T47D (cell line): Measurements from ENCODE around the gene POLE3.
"Not testable (repeated sequence)": the region's sequence is repeated elsewhere in the genome, so short reads cannot be mapped to it uniquely, and the experiment has no call there.

ENCODE experiments used
- DNase-seq, 2 experiments: peaks; one replicate each; pipeline versions ENCODE4 v3.0.0 to v3.0.0-alpha.2; 2011 to 2012; ENCODE audit warnings: low read depth in 1 of 2, low spot score in 1 of 2
- JUND ChIP-seq: IDR thresholded peaks from 2 replicates; pipeline ENCODE4 v1.6.1; 2012; ENCODE audit warnings: low read depth
- in situ Hi-C: cut with HindIII; loops from 2 replicates; pipeline ENCODE4 v1.10.0; 2016; ENCODE audit warnings: low sequenced_read_pairs, low pct_unique_long_range_greater_than_20kb

POLE3 gene

GRCh38 chr9:113426701-113427100 is 16.2 kb upstream of the POLE3 start:
- TF ChIP-seq JUND, result no peak
- DNase-seq, result no peak
- in situ Hi-C loops, result no loop called here

DNA sequence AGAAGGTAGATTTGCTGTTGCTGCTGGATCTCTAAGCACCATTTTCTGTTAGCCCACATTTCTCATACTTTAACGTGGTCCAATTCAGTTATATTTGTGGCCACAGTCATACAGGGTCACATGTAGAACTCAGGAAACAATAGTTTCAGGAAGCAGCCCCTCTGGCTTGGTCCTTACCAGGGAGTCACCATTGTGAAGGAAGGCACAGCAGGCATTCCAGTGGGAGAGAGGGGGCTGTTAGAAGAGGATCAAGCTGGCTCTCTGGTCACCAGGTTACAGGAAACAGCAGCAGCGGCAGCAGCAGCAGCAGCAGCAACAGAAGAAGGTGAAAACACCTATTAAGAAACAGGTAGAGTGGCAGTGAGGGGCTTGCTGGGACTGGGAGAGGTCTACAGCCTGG is 14.6 kb upstream of the POLE3 start:
- in situ Hi-C loops, result no loop called here

GRCh38 chr9:113421726-113422125 is 11.3 kb upstream of the POLE3 start:
- in situ Hi-C loops, result no loop called here
- TF ChIP-seq JUND, result no peak
- DNase-seq, result no peak

More for the DNA sequence above, 14.6 kb upstream of the POLE3 start:
- TF ChIP-seq JUND, result no peak
- DNase-seq, result no peak

GRCh38 chr9:113417370-113417769 is 6.9 kb upstream of the POLE3 start:
- in situ Hi-C loops, result no loop called here
- no peak for DNase-seq
- no peak for TF ChIP-seq JUND

DNA sequence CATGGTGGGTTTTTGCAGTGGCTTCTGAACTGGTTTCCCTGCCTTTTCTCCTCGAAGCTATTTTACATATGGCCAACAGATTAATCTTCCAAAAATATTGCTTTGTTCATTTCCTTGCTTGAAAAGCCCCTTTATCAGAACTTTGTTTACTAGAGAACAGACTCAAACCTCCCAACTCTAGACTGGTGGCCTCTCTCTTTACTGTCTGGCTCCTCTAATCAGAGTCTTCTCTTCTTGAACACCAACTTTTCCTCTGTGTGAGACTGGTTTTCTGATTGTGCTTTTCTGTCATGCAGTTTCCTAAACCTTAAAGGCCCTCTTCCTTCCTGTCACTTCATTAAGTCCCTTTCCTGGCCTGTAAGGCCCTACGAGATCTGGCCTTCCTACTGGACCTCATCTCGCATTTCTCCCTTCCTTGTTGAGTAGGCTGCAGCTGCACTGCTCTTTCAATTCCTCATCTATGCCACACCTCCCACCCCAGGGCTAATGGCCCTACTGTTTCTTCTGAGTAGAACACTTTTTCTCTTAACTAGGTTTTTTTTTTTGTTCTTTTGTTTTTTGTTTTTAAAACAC is 5.8 kb upstream of the POLE3 start:
- DNase-seq, result no peak
- no peak for TF ChIP-seq JUND
- in situ Hi-C loops, result no loop called here

DNA sequence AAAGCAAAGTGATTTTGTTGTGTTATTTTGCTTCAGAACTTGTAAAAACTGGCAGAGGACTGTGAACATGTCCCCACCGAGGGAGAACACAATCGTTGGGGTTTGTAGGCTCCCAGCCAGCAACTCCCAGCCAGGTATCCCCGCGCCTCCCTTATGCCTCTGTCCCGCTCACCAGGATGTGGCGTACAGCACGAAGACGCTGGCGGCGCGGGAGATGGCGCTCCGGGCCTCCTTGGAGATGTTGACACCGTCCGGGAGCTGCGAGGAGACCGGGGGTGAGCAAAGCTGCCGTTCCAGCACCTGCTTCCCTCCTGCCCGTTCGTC is 630 bp downstream of the POLE3 start:
- DNase-seq, result no peak
- no peak for TF ChIP-seq JUND
- in situ Hi-C loops, result no loop called here

DNA sequence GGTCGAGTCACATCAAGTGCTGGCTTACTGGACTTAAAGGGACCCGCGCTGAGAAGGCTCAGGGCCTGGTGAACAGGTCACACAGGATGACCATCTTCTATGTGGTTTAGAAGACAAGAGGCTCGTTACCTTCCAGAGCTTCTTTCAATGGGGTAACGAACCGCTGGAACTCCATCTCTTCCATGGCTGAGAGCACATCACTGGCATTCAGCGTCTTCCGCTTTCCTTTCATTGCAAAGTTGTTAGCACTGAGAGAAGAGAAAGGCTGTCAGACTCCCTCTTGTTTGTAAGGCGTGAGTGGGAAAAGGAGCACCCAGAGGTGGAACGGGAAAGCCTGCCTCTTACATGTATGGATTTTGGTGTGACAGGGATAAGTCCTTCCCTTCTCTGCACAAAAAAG is 994 bp downstream of the POLE3 start:
- in situ Hi-C loops, result no loop called here
- peak in 1 of 2 experiments; percentile 10 for DNase-seq
- no peak for TF ChIP-seq JUND

- DNase-seq, result peak; percentile 38 to 86
- in situ Hi-C loops, result not testable (repeated sequence)
Measured at GRCh38 chr9:113406873-113407511, 3.5 kb downstream of the POLE3 start.

- in situ Hi-C loops, DNase-seq: not testable (repeated sequence)
Measured at GRCh38 chr9:113406353-113406752, 4.1 kb downstream of the POLE3 start.

DNA sequence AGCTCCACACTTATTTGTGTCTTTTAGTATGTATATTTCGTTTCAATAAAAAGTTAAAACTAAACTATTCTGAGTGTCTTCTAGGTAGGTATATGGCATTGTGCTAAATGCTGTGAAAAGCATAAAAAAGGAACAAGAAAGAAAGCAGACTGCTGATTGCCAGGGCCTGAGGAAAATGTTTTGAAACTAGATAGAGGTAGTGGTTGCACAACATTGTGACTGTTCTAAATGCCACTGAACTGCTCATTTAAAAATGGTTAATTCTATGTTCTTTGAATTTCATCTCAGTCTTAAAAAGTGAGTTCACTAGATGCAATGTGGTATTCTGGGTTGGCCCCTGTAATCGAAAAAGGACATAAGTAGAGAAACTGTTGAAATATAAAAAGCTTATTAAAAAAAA is 6.8 kb downstream of the POLE3 start:
- no peak for TF ChIP-seq JUND
- no peak for DNase-seq
- in situ Hi-C loops, result no loop called here

DNA sequence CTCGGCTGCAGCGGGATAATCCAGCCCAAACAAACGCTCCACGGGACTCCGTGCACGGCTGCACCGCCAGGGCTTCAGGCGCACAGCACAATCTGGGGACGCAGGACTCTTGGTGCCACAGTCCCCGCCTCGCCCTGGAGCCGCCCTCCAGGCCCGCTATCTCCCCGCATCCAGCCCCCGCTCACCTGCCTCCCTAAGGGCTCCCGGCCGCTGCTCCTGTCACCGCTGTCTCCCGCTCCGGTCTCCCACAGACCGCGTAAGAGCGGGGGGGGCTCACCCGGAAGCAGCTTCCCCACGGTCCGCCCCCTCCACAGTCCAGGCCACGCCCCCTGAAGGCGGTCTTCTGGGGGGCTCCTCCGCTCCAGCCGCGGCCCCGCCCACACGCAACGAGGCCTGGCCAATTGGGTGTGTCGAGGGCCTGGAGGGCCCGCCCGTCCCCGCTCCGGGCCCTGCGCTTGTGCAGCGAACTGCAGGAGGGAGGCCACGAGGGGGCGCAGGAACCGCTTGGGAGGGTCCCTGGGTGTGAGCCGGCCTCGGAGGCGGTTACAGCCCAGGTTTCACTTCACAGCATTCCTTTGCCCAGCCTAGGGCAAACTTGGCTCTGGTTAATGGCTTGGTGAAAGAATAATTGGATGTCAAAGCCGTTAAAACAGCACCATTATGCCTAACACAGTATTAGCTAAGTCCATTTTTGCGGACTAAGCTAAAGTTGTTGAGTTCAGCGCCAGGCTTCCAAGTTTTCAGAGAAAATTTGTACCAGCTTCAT is 9.3 kb downstream of the POLE3 start, which contains the start of gene ALAD:
Gene ALAD, minus strand, starts transcription at position 258 of the 766 bp plus-strand sequence. CDS start 7,725 bp downstream, outside the sequence.
- in situ Hi-C loops, result no loop called here
- no peak for TF ChIP-seq JUND
- DNase-seq, result peak; percentile 94 to 100

DNA sequence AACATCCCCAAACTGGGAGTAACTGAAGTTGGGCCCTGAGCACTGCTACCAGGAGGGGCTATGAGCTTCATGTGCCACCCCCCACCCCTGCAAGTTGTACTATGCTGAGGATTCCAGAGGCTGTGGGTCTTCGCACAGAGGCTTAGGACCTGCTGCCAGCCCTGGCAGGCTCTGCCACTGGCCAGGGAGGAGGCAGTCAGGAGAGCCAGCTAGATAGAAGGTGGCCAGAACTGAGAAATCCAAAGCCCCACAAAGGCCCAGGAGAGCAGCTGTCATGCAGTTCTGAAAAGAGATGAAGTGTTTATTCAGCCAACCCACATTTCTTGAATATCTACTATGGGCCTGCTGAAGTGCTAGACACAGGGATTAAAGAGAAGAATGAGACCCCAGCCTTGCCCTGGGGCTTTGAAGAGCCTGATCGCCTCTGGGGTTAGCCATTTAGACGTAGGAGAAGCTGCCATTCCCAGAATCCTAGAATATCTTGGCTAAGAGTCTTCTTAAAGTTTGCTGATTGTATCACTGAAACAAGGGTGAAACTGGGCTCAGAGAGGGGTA is 10.8 kb downstream of the POLE3 start:
- peak in 1 of 2 experiments; percentile 55 for DNase-seq
- in situ Hi-C loops, result no loop called here
- no peak for TF ChIP-seq JUND

DNA sequence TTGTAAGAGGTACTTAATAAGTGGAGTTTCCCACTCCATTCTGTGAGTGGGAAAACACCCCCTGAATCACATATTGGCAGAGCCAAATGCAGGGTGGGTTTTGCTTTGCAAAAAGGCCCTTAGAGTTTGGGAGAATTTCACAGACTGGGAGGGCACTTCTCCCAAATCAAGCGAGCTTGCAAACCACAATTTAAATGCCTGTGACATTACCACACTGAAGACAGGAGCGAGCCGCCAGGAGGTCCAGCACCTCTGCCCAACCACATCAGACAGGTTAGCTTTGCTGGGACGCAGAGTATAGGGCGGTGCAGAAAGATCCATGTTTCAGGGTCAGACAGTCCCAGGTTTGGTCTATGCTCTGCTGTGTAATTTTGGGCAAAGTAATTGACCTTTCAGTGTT is 11.7 kb downstream of the POLE3 start:
- no peak for DNase-seq
- in situ Hi-C loops, result no loop called here
- no peak for TF ChIP-seq JUND
